ENCODE measurements around the gene TIAM2. TPM values are rescaled to one million over a fixed set of nuclear protein-coding genes. Genes with fewer than 3 reads are reported as not detected.
"Not testable (repeated sequence)": the region's sequence is repeated elsewhere in the genome, so short reads cannot be mapped to it uniquely, and the experiment has no call there.

TIAM2 gene
- total and polyA plus RNA-seq, 4 donors: 1.6 to 19.9 (median 11.6) TPM

- Histone ChIP-seq H3K27me3 (ENCODE audit: control insufficient read depth in 1 of 2, insufficient read depth in 2 of 2, low read length in 1 of 2) (no peaks in the 10 kb centered on the region), H3K4me1 (ENCODE audit: control insufficient read depth in 1 of 2, insufficient read depth in 2 of 2, low read length in 2 of 2) (peaks cover 2 to 3% of the 10 kb centered on the region in 2 donors), H3K4me3 (ENCODE audit: low read length in 2 of 2) (no peak overlapping the region), H3K9me3 (ENCODE audit: control insufficient read depth, low read length) (no peaks in the 10 kb centered on the region), H3K36me3 (ENCODE audit: control insufficient read depth in 1 of 2, insufficient read depth in 2 of 2, low read length in 1 of 2) (peaks cover 0 to 1% of the 10 kb centered on the region in 2 donors), H3K27ac (ENCODE audit: low read depth in 1 of 2, low read length in 2 of 2) (no peak overlapping the region)
- intact Hi-C loops (cut with DNase I): no loop called here
- WGBS, 2 donors: 88 to 90% methylated on average over 1 of the region's 1 CpG
- no peak for ATAC-seq (ENCODE audit: low FRiP score)
- DNase-seq: no peak
Measured at GRCh38 chr6:155088856-155089255, 93.7 kb downstream of the TIAM2 start.

DNA sequence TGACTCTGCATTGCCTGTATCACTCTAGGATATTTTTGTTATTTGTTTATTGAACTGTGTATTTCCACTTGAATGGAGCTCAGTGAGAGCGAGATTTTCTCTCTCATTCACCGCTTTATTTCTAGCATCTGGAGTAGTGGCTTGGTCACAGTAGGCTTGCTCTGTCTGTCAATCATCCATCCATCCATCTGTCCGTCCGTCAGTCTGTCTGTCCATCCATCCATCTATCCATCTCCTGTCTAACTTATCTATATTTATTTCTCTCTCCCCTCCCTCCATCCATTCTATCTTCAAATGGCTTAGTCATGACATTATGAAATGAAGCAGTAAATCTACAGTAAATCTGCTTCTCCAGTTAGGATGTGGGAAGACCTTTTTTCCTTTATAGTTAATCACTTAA lies 94.6 kb downstream of the TIAM2 start:
- peaks cover 0 to 1% of the 10 kb centered on the region in 2 donors for H3K36me3 ChIP-seq (ENCODE audit: control insufficient read depth in 1 of 2, insufficient read depth in 2 of 2, low read length in 1 of 2)
- WGBS, 2 donors: 94 to 97% methylated on average over 4 of the region's 4 CpGs

DNA sequence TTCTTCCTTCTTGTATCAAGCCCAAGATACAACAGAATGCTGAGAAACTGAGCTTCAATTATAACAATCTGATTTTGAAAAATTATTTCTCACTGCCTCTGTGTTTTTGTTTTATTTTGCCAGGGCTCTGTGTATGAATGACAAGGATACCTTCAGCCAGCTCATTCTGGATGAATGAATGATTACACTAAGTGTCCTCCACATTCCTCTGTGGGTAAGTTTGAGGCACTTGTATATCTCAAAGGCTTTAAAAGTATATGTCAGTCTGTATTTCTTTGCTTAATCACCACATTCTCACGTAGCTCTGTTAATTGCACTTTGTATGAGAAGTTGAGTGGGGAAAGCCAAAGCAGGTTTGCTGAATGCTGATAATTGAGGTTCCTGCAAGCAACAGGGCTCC lies 95.1 kb downstream of the TIAM2 start:
- no peak overlapping the region for H3K4me3 ChIP-seq (ENCODE audit: low read length in 2 of 2)
- peaks cover 0 to 1% of the 10 kb centered on the region in 2 donors for H3K4me1 ChIP-seq (ENCODE audit: control insufficient read depth in 1 of 2, insufficient read depth in 2 of 2, low read length in 2 of 2)
- intact Hi-C loops (cut with DNase I): no loop called here
- no peak for ATAC-seq (ENCODE audit: low FRiP score)
- peaks cover 0 to 1% of the 10 kb centered on the region in 2 donors for H3K36me3 ChIP-seq (ENCODE audit: control insufficient read depth in 1 of 2, insufficient read depth in 2 of 2, low read length in 1 of 2)
- no peaks in the 10 kb centered on the region for H3K9me3 ChIP-seq (ENCODE audit: control insufficient read depth, low read length)
- DNase-seq: no peak
- H3K27ac ChIP-seq (ENCODE audit: low read depth in 1 of 2, low read length in 2 of 2): no peak overlapping the region
- H3K27me3 ChIP-seq (ENCODE audit: control insufficient read depth in 1 of 2, insufficient read depth in 2 of 2, low read length in 1 of 2): no peaks in the 10 kb centered on the region
- 72 to 88% methylated on average over 1 of the region's 1 CpG for WGBS, 2 donors

More for the DNA sequence above, 94.6 kb downstream of the TIAM2 start:
- Histone ChIP-seq H3K4me3 (ENCODE audit: low read length in 2 of 2) (no peak overlapping the region), H3K27me3 (ENCODE audit: control insufficient read depth in 1 of 2, insufficient read depth in 2 of 2, low read length in 1 of 2) (no peaks in the 10 kb centered on the region), H3K27ac (ENCODE audit: low read depth in 1 of 2, low read length in 2 of 2) (no peak overlapping the region), H3K9me3 (ENCODE audit: control insufficient read depth, low read length) (no peaks in the 10 kb centered on the region), H3K4me1 (ENCODE audit: control insufficient read depth in 1 of 2, insufficient read depth in 2 of 2, low read length in 2 of 2) (peaks cover 0 to 2% of the 10 kb centered on the region in 2 donors)
- intact Hi-C loops (cut with DNase I): no loop called here
- no peak for ATAC-seq (ENCODE audit: low FRiP score)
- DNase-seq: no peak

DNA sequence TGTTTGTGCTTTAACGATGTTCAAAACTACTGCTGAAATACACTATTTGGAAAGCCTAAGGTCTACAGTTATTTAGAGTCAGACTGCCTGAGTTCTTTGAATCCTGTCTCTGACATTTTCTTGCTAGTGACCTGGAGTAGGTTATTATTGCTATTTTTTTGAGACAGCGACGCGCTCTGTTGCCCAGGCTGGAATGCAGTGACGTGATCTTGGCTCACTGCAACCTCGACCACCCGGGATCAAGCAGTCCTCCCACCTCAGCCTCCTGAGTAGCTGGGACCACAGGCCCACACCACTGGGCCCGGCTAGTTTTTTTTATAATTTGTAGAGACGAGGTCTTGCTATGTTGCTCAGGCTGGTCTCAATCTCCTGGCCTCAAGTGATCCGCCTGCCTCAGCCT lies 96.6 kb downstream of the TIAM2 start:
- ATAC-seq (ENCODE audit: low FRiP score) (no peak), DNase-seq (no peak)
- H3K36me3 ChIP-seq (ENCODE audit: control insufficient read depth in 1 of 2, insufficient read depth in 2 of 2, low read length in 1 of 2): peaks cover 0 to 1% of the 10 kb centered on the region in 2 donors
- no peaks in the 10 kb centered on the region for H3K27me3 ChIP-seq (ENCODE audit: control insufficient read depth in 1 of 2, insufficient read depth in 2 of 2, low read length in 1 of 2)
- no peak overlapping the region for H3K27ac ChIP-seq (ENCODE audit: low read depth in 1 of 2, low read length in 2 of 2)
- no peaks in the 10 kb centered on the region for H3K4me1 ChIP-seq (ENCODE audit: control insufficient read depth in 1 of 2, insufficient read depth in 2 of 2, low read length in 2 of 2)
- 88 to 90% methylated on average over 10 of the region's 10 CpGs for WGBS, 2 donors
- intact Hi-C loops (cut with DNase I): no loop called here
- no peak overlapping the region for H3K4me3 ChIP-seq (ENCODE audit: low read length in 2 of 2)
- no peaks in the 10 kb centered on the region for H3K9me3 ChIP-seq (ENCODE audit: control insufficient read depth, low read length)

DNA sequence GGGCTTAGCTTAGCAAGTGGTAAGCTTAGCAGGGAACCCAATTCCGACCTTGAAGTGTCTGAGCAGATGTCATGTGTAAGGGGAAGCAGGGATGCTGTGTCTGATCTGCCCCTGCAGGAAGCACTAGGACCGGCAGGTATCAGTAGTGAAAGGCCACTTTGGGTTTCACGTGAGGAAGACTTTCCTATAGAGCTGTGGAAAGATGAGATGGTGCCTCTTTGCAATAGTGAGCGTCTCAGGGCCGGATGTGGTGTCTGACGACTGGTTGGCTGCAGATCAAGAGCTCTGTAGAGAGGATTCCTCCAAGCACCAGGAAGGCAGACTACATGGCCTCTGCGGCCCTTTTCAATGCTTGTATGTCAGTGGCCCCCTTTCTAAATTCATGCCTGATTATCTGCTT lies 98.3 kb downstream of the TIAM2 start:
- WGBS, 2 donors: 90% methylated on average over 7 of the region's 7 CpGs
- Histone ChIP-seq H3K9me3 (ENCODE audit: control insufficient read depth, low read length) (no peaks in the 10 kb centered on the region), H3K4me3 (ENCODE audit: low read length in 2 of 2) (no peak overlapping the region), H3K36me3 (ENCODE audit: control insufficient read depth in 1 of 2, insufficient read depth in 2 of 2, low read length in 1 of 2) (peaks cover 0 to 1% of the 10 kb centered on the region in 2 donors), H3K4me1 (ENCODE audit: control insufficient read depth in 1 of 2, insufficient read depth in 2 of 2, low read length in 2 of 2) (no peaks in the 10 kb centered on the region), H3K27me3 (ENCODE audit: control insufficient read depth in 1 of 2, insufficient read depth in 2 of 2, low read length in 1 of 2) (no peaks in the 10 kb centered on the region), H3K27ac (ENCODE audit: low read depth in 1 of 2, low read length in 2 of 2) (no peak overlapping the region)
- no peak for ATAC-seq (ENCODE audit: low FRiP score)
- intact Hi-C loops (cut with DNase I): no loop called here
- DNase-seq: no peak

- intact Hi-C loops (cut with DNase I): no loop called here
- Histone ChIP-seq H3K4me1 (ENCODE audit: control insufficient read depth in 1 of 2, insufficient read depth in 2 of 2, low read length in 2 of 2) (no peaks in the 10 kb centered on the region), H3K36me3 (ENCODE audit: control insufficient read depth in 1 of 2, insufficient read depth in 2 of 2, low read length in 1 of 2) (no peaks in the 10 kb centered on the region), H3K27ac (ENCODE audit: low read depth in 1 of 2, low read length in 2 of 2) (no peak overlapping the region), H3K4me3 (ENCODE audit: low read length in 2 of 2) (no peak overlapping the region), H3K27me3 (ENCODE audit: control insufficient read depth in 1 of 2, insufficient read depth in 2 of 2, low read length in 1 of 2) (no peaks in the 10 kb centered on the region), H3K9me3 (ENCODE audit: control insufficient read depth, low read length) (no peaks in the 10 kb centered on the region)
- 78 to 86% methylated on average over 8 of the region's 8 CpGs for WGBS, 2 donors
- ATAC-seq (ENCODE audit: low FRiP score) (no peak), DNase-seq (no peak)
Measured at GRCh38 chr6:155100087-155100486, 105.0 kb downstream of the TIAM2 start.

DNA sequence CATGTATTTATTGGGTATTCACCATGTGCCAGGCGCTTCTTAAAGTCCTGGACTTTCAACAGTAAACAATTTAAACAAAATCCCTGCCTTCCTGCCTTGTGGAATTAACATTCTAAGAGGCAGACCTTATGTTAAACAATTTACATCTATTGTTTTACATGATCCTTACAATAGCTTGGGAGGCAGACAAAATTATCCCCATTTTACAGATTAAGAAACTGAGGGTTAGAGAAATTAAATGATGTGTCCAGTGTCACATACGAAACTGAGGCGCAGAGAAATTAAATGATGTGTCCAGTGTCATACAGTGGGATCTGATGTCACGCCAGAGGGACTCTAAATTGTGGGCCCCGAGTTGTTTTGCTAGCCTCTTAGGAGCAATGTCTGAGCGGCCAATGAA lies 105.5 kb downstream of the TIAM2 start:
- intact Hi-C loops (cut with DNase I): no loop called here
- H3K4me1 ChIP-seq (ENCODE audit: control insufficient read depth in 1 of 2, insufficient read depth in 2 of 2, low read length in 2 of 2): no peaks in the 10 kb centered on the region
- no peak overlapping the region for H3K27ac ChIP-seq (ENCODE audit: low read depth in 1 of 2, low read length in 2 of 2)
- H3K9me3 ChIP-seq (ENCODE audit: control insufficient read depth, low read length): no peaks in the 10 kb centered on the region
- WGBS, 2 donors: 89 to 97% methylated on average over 6 of the region's 6 CpGs
- no peaks in the 10 kb centered on the region for H3K27me3 ChIP-seq (ENCODE audit: control insufficient read depth in 1 of 2, insufficient read depth in 2 of 2, low read length in 1 of 2)
- no peak overlapping the region for H3K4me3 ChIP-seq (ENCODE audit: low read length in 2 of 2)
- DNase-seq (no peak), ATAC-seq (ENCODE audit: low FRiP score) (no peak)
- H3K36me3 ChIP-seq (ENCODE audit: control insufficient read depth in 1 of 2, insufficient read depth in 2 of 2, low read length in 1 of 2): no peaks in the 10 kb centered on the region

DNA sequence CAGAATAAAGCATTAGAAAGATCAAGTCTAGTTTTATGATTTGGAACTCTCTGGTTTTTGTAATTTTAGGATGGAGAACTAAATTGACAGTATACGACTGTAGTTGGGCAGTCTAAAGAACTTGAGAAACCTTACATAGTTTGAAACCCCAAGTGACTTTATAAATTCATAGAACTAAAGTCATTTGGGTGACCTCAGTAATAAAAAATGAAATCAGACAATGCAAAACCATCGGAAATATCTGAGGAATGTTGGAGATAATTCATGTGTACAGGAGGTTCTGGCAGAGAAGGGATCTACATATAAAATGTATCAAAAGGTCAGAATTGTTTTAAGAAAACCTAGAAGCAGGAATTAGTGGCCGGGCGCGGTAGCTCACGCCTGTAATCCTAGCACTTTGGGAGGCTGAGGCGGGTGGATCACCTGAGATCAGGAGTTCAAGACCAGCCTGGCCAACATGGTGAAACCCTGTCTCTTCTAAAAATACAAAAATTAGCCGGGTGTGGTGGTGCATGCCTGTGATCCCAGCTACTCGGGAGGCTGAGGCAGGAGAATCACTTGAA lies 108.0 kb downstream of the TIAM2 start:
- ATAC-seq (ENCODE audit: low FRiP score); H3K27me3 ChIP-seq (ENCODE audit: control insufficient read depth in 1 of 2, insufficient read depth in 2 of 2, low read length in 1 of 2); H3K4me3 ChIP-seq (ENCODE audit: low read length in 2 of 2); H3K4me1 ChIP-seq (ENCODE audit: control insufficient read depth in 1 of 2, insufficient read depth in 2 of 2, low read length in 2 of 2); H3K36me3 ChIP-seq (ENCODE audit: control insufficient read depth in 1 of 2, insufficient read depth in 2 of 2, low read length in 1 of 2); intact Hi-C loops (cut with DNase I); DNase-seq; H3K9me3 ChIP-seq (ENCODE audit: control insufficient read depth, low read length); H3K27ac ChIP-seq (ENCODE audit: low read depth in 1 of 2, low read length in 2 of 2): not testable (repeated sequence)
- WGBS, 2 donors: 57 to 71% methylated on average over 9 of the region's 9 CpGs

DNA sequence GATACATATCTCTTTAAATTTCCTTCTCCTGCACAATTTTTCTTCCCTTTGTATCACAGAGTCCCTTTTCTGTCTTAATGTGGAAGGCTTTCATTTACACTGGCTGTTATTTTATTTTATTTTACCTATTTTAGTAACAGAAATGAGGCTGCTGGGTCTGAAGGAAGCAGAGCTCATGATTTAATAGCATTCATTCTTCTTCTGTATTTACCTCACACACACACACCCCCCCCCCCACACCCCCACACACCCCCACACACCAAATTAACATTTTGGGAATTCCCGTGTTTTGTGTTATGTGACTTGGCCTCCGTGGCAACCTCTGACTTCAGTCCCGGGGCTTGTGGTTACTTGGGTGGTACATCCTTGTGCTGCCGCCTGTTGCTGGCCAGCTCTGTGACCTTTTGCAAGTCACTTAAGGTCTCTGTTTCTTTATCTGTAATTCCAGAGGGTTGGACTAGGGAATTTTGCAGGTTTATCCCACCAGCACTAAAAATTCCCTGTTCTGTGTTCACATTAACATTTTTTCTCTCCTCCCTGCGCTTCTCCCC lies 108.8 kb downstream of the TIAM2 start:
- H3K36me3 ChIP-seq (ENCODE audit: control insufficient read depth in 1 of 2, insufficient read depth in 2 of 2, low read length in 1 of 2): no peaks in the 10 kb centered on the region
- H3K4me1 ChIP-seq (ENCODE audit: control insufficient read depth in 1 of 2, insufficient read depth in 2 of 2, low read length in 2 of 2): peaks cover 0 to 3% of the 10 kb centered on the region in 2 donors
- H3K4me3 ChIP-seq (ENCODE audit: low read length in 2 of 2): no peak overlapping the region
- H3K27ac ChIP-seq (ENCODE audit: low read depth in 1 of 2, low read length in 2 of 2): no peak overlapping the region
- ATAC-seq (ENCODE audit: low FRiP score) (no peak), DNase-seq (peak in 1 of 2 donors; percentile 55)
- no peaks in the 10 kb centered on the region for H3K9me3 ChIP-seq (ENCODE audit: control insufficient read depth, low read length)
- WGBS, 2 donors: 19 to 22% methylated on average over 5 of the region's 5 CpGs
- H3K27me3 ChIP-seq (ENCODE audit: control insufficient read depth in 1 of 2, insufficient read depth in 2 of 2, low read length in 1 of 2): no peaks in the 10 kb centered on the region
- intact Hi-C loops (cut with DNase I): no loop called here

Data from aorta (tissue), 5 donors.